Measurements from ENCODE around the gene PTGDR2.

DNA sequence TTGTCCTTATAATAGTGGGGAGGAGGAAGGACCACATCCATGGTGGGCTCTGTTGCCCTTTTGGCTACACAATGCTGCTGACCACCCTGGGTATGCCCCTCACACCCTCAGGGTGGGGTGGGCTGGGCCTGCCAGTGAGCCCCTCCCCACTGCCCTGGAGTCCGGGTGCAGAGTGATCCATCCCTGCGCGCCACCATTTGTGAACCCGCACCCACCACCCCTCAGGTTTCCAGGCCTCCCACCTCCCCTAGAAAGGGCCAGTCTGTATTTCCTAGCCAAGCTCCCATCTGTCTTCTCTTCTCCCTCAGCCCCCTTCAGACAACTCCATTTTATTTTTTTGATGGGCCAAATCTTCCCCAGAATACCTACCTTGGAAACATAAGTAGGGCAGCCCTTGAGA lies 45.6 kb downstream of the PTGDR2 start:
- TF ChIP-seq, protein P1, sequence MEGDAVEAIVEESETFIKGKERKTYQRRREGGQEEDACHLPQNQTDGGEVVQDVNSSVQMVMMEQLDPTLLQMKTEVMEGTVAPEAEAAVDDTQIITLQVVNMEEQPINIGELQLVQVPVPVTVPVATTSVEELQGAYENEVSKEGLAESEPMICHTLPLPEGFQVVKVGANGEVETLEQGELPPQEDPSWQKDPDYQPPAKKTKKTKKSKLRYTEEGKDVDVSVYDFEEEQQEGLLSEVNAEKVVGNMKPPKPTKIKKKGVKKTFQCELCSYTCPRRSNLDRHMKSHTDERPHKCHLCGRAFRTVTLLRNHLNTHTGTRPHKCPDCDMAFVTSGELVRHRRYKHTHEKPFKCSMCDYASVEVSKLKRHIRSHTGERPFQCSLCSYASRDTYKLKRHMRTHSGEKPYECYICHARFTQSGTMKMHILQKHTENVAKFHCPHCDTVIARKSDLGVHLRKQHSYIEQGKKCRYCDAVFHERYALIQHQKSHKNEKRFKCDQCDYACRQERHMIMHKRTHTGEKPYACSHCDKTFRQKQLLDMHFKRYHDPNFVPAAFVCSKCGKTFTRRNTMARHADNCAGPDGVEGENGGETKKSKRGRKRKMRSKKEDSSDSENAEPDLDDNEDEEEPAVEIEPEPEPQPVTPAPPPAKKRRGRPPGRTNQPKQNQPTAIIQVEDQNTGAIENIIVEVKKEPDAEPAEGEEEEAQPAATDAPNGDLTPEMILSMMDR (conservative IDR thresholded peaks at IDR 0.05): no peak
- no peak for TF ChIP-seq ZFX (IDR thresholded peaks at IDR 0.05)

Measured in C4-2B (cell line).